Posterior vena cava (tissue), 2 donors: ENCODE results near the gene SHPK. TPM values are rescaled to one million over a fixed set of nuclear protein-coding genes. Genes with fewer than 3 reads are reported as not detected.

ENCODE experiments used
- DNase-seq: peaks from one replicate; pipeline ENCODE4 v3.0.0-alpha.2; 2020; ENCODE audit warnings: low spot score
- intact Hi-C, 2 donors: fragments of 100-400 bp; cut with DNase I; formaldehyde crosslinking; loops; one replicate each; pipeline versions ENCODE4 v1.14.1 to v1.14.2; 2022 to 2023
- total RNA-seq, 2 donors: library from RNA; stranded (reverse); fragmentation: NEBNext Ultra II Directional; extraction: Animal tissue kit (Norgen Biotek cat#: 25700); gene quantifications; one replicate each; pipeline ENCODE4 v1.2.1, GENCODE V29; 2021
- donor health status: DM: yes; HTN: yes; CAD: no.
- donor health status: DM: yes; HTN: yes; CAD: no.

SHPK gene
- total RNA-seq, 2 donors from 2014 or later, result 6.1 to 13.3 TPM

GRCh38 chr17:3636908-3637373, 891 bp upstream of the SHPK start:
- intact Hi-C loops, result loop anchor here in 1 of 2 donors (10.0 kb wide), 1 partner anchor 102 kb away; no protein-coding TSS in a partner anchor

GRCh38 chr17:3635474-3636153, 436 bp downstream of the SHPK start:
- DNase-seq, result no peak
- intact Hi-C loops, result loop anchor here in 1 of 2 donors (10.0 kb wide), 1 partner anchor 101 kb away; no protein-coding TSS in a partner anchor

More at GRCh38 chr17:3636908-3637373, 891 bp upstream of the SHPK start:
- no peak for DNase-seq

DNA sequence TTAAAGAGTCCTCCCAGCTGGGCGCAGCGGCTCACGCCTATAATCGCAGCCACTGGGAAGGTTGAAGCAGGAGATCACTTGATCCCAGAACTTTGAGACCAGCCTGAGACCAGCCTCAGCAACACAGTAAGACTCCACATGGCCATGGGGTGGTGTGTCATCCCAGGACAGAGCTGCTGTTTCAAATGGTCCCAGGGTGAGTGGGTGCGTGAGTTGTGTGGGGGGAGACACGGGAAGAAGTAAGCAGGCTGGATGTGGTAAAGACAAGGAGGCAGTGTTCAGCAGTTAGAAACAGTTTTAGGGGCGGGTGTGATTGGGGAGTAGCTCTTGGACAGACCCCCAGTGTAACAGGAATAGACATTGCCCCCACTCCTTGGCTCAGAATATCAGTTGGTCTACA, 3.8 kb downstream of the SHPK start:
- no peak for DNase-seq
- intact Hi-C loops, result loop anchor here in 1 of 2 donors (10.0 kb wide), 1 partner anchor 97 kb away; no protein-coding TSS in a partner anchor

DNA sequence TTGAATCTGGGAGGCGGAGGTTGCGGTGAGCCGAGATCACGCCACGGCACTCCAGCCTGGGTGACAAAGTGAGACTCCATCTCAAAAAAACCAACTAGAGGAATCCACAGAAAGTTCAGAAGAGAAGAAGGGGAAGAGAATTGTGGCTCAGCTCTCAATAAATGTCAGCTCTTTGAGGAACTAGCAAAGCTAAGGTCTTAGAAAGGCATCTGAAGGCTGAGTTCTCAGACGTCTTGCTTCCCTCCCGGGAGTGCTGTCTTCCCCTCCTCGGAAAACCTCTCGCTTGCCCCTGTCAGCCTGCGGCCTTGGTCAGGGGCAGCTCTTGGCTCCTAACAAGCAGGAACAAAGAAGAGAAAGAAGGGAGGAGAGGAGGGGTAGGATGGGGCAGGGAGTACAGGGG, 5.3 kb downstream of the SHPK start:
- intact Hi-C loops, result loop anchor here in 1 of 2 donors (10.0 kb wide), 1 partner anchor 96 kb away; no protein-coding TSS in a partner anchor
- no peak for DNase-seq

DNA sequence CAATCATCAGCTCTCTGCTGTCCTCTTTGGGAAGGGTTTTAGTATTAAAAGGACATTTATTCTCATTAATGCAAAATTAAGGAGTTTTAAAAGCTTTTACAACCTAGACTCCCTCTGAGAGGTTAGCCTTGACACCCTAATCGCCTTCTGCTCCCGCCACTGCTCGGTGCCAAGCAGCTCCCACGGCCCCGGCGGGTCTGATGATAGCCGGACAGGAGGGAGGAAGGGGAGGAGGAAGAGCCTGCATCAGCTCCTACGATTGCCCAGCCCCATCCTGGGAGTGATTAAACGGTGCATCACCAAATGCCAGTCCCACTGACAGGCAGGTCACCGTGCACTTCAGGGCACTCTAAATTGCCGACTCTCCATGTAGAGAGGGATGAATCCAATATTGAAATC, 8.3 kb downstream of the SHPK start:
- intact Hi-C loops, result no loop called here
- no peak for DNase-seq

- intact Hi-C loops, result no loop called here
- no peak for DNase-seq
Measured at GRCh38 chr17:3626831-3627768, 8.9 kb downstream of the SHPK start.

- DNase-seq, result no peak
- intact Hi-C loops, result no loop called here
Measured at GRCh38 chr17:3622977-3623594, 13.0 kb downstream of the SHPK start.

DNA sequence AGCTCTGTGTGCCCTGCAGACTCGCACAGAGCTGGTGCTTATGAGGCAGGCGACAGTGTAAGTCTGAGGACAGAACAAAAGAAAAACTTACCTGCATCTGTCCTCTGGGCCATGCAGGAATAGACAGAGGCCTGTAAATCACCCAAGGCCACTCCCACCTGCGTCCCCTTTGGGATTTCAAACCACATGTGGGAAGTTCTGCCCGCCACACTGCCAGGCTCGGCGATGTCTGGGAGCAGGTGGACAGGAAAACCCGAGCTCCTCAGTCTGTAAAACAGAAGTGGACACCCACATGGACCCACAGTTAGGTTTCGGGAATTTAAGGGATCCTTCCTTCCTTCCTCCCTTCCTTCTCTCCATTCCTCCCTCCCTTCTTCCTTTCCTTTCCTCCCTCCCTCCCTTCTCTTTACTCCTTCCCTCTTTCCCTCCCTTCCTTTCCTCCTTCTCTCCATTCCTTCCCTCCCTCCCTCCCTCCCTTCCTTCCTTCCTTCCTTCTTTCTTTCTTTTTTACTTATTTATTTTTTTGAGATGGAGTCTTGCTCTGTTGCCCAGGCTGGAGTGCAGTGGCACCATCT, 14.8 kb downstream of the SHPK start:
- no peak for DNase-seq
- intact Hi-C loops, result loop anchor here in 1 of 2 donors (1.0 kb wide), 1 partner anchor 33 kb away; no protein-coding TSS in a partner anchor

- no peak for DNase-seq
- intact Hi-C loops, result no loop called here
Measured at GRCh38 chr17:3615160-3615870, 20.7 kb downstream of the SHPK start.

GRCh38 chr17:3613124-3613523, 22.9 kb downstream of the SHPK start:
- intact Hi-C loops, result no loop called here
- no peak for DNase-seq

GRCh38 chr17:3610523-3610922, 25.5 kb downstream of the SHPK start:
- DNase-seq, result no peak
- intact Hi-C loops, result no loop called here

DNA sequence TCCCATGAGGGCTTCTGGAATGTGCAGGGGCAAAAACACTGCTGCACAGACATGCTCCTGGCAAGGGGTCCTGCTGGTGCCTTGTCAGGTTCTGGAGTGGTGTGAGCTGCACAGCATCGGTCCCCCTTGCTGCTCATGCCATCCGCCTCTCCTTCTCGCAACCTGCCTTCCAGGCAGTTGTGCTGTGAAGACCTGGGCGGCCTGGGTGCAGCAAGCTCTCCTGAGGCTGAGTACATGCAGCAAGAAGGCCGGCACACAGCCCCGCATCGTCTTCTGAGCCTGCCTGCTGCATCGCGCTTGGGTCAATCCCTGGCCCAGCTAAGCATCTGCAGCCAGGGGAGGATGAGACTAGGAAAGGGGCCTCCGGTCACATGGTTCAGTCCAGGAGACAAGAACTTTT, 26.4 kb downstream of the SHPK start:
- no peak for DNase-seq
- intact Hi-C loops, result no loop called here

- no peak for DNase-seq
- intact Hi-C loops, result no loop called here
Measured at GRCh38 chr17:3603870-3604259, 32.2 kb downstream of the SHPK start.

DNA sequence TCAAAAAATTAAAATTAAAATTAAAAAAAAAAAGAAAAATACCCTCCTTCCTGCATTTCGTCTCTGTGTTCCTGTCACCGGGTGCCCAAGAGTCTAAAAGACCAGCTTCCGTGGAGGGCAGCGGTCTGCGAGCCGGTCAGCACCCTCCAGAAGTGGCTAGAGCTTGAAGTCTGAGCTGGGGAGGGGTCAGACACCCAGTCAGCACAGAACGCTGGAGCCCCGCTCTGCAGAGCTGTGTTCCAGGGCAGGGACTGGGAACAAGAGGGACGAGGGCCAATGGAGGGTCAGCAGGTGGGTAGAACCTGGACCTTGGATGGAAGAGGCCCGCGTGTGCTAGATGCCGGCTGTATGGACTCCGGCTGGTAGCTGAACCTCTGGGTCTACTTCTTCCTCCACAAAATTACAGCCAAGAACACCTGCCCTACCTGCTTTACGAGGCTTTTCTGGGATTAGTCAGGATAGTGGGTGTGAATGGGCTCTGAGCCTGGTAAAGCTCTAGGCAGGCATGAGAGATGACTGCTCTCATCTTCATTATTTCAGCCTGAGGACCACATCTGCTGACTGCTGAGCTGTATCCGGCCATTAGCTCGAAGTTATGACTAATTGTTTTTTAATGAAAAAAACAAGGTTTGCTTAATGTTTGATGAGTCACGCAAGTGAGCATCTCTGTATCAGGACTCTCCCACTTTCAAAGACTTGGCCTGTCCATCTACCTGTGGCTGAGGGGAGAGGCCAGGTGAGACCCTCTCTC, 32.8 kb downstream of the SHPK start:
- DNase-seq, result no peak
- intact Hi-C loops, result no loop called here

DNA sequence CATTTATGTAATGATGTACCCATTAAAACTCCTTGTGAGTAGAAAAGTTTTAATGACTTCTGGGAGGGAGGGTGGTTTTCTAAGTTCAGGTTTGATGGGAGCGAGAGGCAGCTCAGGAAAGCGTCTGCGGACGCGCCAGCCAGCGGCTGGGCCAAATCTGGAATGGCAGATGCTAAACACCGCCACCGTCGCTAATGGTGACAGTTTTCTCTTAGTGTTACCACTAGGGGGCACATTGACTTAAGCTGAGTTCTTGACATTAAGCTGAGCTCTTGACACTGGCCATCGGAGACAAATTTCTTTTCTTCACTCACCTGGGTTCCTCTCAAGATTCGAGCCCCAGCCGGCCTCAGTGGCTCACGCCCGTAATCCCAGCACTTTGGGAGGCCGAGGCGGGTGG, 33.6 kb downstream of the SHPK start:
- DNase-seq, result no peak
- intact Hi-C loops, result no loop called here

GRCh38 chr17:3600529-3601205, 35.4 kb downstream of the SHPK start:
- intact Hi-C loops, result no loop called here

GRCh38 chr17:3598078-3598477, 38.0 kb downstream of the SHPK start:
- intact Hi-C loops, result no loop called here
- DNase-seq, result no peak

More at GRCh38 chr17:3600529-3601205, 35.4 kb downstream of the SHPK start:
- no peak for DNase-seq
